Measurements from ENCODE around the gene SASH1. TPM values are rescaled to one million over a fixed set of nuclear protein-coding genes. Genes with fewer than 3 reads are reported as not detected.

Gene SASH1
- total RNA-seq, 1 donor from 2014 or later = 10.6 TPM

DNA sequence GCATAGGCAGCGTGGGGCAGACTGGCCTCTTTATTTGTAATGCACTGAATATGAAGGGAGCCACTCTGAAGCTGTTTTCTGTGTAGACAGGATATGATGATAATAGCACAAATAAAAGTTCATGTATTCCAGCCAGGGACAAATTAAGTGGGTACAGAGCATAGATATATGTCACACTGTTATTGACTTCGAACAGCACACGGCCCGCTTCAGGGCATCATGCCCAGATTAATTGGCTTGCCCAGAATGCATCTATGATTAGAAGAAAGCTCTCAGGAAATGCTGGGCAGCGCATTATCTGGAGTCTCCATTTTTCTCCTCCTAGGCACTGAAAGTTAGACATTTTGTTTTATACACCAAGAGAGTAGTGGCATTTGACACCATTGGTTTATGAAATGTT lies 26.3 kb upstream of the SASH1 start:
- DNase-seq (ENCODE audit: low read depth) = no peak
- H3K4me3 ChIP-seq (ENCODE audit: low read depth, low read length) = no peak overlapping the region
- TF ChIP-seq, protein P1, sequence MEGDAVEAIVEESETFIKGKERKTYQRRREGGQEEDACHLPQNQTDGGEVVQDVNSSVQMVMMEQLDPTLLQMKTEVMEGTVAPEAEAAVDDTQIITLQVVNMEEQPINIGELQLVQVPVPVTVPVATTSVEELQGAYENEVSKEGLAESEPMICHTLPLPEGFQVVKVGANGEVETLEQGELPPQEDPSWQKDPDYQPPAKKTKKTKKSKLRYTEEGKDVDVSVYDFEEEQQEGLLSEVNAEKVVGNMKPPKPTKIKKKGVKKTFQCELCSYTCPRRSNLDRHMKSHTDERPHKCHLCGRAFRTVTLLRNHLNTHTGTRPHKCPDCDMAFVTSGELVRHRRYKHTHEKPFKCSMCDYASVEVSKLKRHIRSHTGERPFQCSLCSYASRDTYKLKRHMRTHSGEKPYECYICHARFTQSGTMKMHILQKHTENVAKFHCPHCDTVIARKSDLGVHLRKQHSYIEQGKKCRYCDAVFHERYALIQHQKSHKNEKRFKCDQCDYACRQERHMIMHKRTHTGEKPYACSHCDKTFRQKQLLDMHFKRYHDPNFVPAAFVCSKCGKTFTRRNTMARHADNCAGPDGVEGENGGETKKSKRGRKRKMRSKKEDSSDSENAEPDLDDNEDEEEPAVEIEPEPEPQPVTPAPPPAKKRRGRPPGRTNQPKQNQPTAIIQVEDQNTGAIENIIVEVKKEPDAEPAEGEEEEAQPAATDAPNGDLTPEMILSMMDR (conservative IDR thresholded peaks at IDR 0.05; ENCODE audit: low read depth, low read length) = no peak

DNA sequence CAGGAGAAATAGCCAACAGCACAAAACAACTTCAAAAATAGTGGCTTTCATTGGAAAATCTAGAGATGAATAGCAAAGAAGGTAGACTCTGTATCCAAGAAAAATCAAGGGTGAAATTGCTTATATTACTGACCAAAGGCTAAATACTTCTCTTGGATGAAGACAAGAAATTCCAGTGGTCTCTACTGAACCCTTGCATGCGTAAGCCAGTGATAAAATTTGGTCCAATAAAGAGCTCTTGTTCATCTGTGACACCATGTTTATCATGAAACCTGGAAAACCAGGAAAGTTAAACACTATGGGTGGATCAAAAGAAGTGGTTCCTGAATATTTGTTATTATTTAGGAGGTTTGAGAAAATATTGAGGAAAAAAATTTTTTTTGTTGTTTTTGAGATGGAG lies 25.6 kb upstream of the SASH1 start:
- H3K4me3 ChIP-seq (ENCODE audit: low read depth, low read length) = no peak overlapping the region
- TF ChIP-seq, protein P1 (conservative IDR thresholded peaks at IDR 0.05; ENCODE audit: low read depth, low read length) = no peak
- DNase-seq (ENCODE audit: low read depth) = no peak

DNA sequence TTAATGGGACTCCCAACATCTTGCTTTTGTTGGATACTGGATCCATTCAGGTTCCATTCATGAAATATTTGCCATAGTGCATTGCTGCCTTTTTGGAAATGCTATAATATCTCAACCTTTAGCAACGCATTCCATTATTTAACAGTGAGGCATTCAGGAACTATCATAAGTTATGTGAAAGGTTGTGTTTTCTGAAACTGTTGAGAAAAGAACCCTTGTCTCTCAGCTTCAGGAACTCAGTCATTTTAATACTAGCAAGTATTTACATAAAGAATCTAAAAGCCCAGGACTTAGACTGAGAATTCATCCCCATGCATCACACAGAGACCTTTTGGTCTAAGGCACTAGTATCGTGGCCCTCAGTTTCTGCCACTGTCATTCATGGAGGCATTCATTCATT lies 24.9 kb upstream of the SASH1 start:
- no peak for DNase-seq (ENCODE audit: low read depth)
- no peak overlapping the region for H3K4me3 ChIP-seq (ENCODE audit: low read depth, low read length)
- TF ChIP-seq, protein P1 (conservative IDR thresholded peaks at IDR 0.05; ENCODE audit: low read depth, low read length) = no peak

DNA sequence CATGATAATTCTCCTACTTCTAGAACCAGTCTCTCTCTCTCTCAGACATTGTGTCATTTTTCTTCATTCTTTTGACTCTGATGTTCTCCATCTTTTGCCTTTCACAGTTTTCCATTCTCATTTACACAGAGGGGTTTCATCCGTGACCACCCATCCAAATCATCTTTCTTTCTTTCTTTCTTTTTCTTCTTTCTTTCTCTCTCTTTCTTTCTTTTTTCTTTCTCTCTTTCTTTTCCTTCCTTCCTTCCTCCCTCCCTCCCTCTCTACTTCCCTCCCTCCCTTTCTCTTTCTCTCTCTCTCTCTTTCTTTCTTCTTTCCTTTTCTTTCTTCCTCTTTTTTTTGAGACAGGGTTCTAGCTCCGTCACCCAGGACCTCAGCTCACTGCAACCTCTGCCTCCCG lies 19.9 kb upstream of the SASH1 start:
- TF ChIP-seq, protein P1 (conservative IDR thresholded peaks at IDR 0.05; ENCODE audit: low read depth, low read length) = no peak
- DNase-seq (ENCODE audit: low read depth) = no peak
- no peak overlapping the region for H3K4me3 ChIP-seq (ENCODE audit: low read depth, low read length)

DNA sequence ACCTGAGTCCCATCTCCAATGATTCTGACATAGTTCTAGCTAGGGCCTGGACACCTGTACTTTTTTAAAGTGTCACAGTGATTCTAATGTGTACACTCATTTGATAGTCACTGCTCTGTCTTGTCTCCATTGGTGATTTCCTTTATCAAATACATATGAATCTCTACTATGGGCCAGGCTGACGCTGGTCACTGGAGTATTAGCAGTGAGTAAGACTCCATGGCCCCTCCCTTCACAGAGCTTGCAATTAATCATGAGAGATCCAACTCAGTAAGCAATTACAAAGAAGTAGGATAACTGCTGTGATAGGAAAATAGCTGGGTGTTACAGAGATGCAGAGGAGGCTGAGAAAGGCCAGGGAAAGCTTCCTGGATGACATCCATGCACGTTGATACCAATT lies 19.3 kb upstream of the SASH1 start:
- TF ChIP-seq, protein P1 (conservative IDR thresholded peaks at IDR 0.05; ENCODE audit: low read depth, low read length) = no peak
- DNase-seq (ENCODE audit: low read depth) = no peak
- H3K4me3 ChIP-seq (ENCODE audit: low read depth, low read length) = no peak overlapping the region

DNA sequence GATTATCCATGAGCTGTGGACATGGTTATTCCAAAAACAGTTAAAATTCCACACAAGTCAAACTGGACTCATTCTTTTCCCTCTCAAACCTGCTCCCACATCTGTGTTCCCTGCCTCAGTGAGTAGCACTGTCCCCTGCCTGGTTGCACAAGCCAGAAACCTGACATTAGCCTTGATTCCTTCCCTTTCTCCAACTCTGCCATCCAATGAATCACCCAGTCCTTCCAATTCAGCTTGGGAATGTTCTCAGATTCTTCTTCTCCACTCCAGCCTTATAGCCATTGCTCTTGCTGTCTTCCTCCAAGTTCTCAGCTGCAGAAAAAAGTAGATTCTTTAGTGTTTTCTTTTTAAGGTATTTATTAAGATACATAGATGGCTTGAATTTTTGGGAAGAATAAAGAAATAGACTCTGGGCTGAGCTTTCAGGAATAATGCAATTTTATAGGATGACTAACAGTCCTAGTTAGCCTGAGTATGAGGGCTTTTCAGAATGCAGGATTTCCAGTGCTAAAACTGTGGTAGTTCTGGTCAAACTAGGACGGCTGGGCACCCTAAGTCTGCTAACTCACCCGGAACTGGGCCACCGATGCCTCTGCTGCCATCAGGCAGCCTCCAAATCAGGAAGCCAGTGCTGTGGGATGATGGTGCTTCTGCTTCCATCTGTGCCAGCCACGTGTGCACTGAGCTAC lies 18.2 kb upstream of the SASH1 start:
- H3K4me3 ChIP-seq (ENCODE audit: low read depth, low read length) = no peak overlapping the region
- TF ChIP-seq, protein P1 (conservative IDR thresholded peaks at IDR 0.05; ENCODE audit: low read depth, low read length) = no peak

More for the DNA sequence above, 18.2 kb upstream of the SASH1 start:
- no peak for DNase-seq (ENCODE audit: low read depth)
